ENCODE results near the gene CLDN5. TPM values are rescaled to one million over a fixed set of nuclear protein-coding genes. Genes with fewer than 3 reads are reported as not detected.

CLDN5 gene
- polyA plus RNA-seq, 10 donors, result 24.7 to 68.9 (median 44.7) TPM

- peak in 1 of 3 donors; percentile 61 for DNase-seq
Observed at GRCh38 chr22:19523240-19524169, 705 bp downstream of the CLDN5 start.

GRCh38 chr22:19522881-19523239 is 1.4 kb downstream of the CLDN5 start:
- no peak for DNase-seq

GRCh38 chr22:19522190-19522880 is 1.9 kb downstream of the CLDN5 start:
- peak in 2 of 3 donors; percentile 38 to 56 for DNase-seq

- DNase-seq, result no peak
Observed at GRCh38 chr22:19520566-19521305, 3.5 kb downstream of the CLDN5 start.

GRCh38 chr22:19520007-19520406 is 4.2 kb downstream of the CLDN5 start:
- no peak for DNase-seq

GRCh38 chr22:19519041-19519926 is 4.9 kb downstream of the CLDN5 start:
- DNase-seq, result peak in 2 of 3 donors; percentile 24 to 52

- no peak for DNase-seq
Observed at GRCh38 chr22:19518635-19519034, 5.6 kb downstream of the CLDN5 start.

- DNase-seq, result no peak
Observed at GRCh38 chr22:19517919-19518611, 6.1 kb downstream of the CLDN5 start.

GRCh38 chr22:19517171-19517500 is 7.1 kb downstream of the CLDN5 start:
- no peak for DNase-seq

- no peak for DNase-seq
Observed at GRCh38 chr22:19516378-19517170, 7.6 kb downstream of the CLDN5 start.

GRCh38 chr22:19515654-19516377 is 8.4 kb downstream of the CLDN5 start:
- no peak for DNase-seq

- no peak for DNase-seq
Observed at GRCh38 chr22:19514831-19515565, 9.2 kb downstream of the CLDN5 start.

- no peak for DNase-seq
Observed at GRCh38 chr22:19513823-19514222, 10.4 kb downstream of the CLDN5 start.

GRCh38 chr22:19510919-19511341 is 13.3 kb downstream of the CLDN5 start:
- DNase-seq, result no peak

GRCh38 chr22:19509923-19510322 is 14.3 kb downstream of the CLDN5 start:
- DNase-seq, result no peak

GRCh38 chr22:19509191-19509590 is 15.0 kb downstream of the CLDN5 start:
- DNase-seq, result no peak

GRCh38 chr22:19508024-19508776 is 16.0 kb downstream of the CLDN5 start:
- DNase-seq, result no peak

GRCh38 chr22:19507534-19507861 is 16.7 kb downstream of the CLDN5 start:
- no peak for DNase-seq
